Dendritic cell treated with granulocyte-macrophage colony-stimulating factor and Interleukin-4, amounts not matched to agents 40 ng/mL and 50 ng/mL, for 4 days (primary cell): ENCODE measurements around the gene CRHR2.

ENCODE experiments used
- H3K27ac Mint-ChIP-seq: one replicate; pipeline ENCODE4 v1.8.0; 2022; ENCODE audit warnings: mild to moderate bottlenecking, mixed read lengths
- H3K27me3 Mint-ChIP-seq: one replicate; pipeline ENCODE4 v1.8.0; 2022; ENCODE audit warnings: mild to moderate bottlenecking, mixed read lengths
- H3K36me3 Mint-ChIP-seq: one replicate; pipeline ENCODE4 v1.8.0; 2022; ENCODE audit warnings: low read depth, mixed read lengths
- H3K4me1 Mint-ChIP-seq: one replicate; pipeline ENCODE4 v1.8.0; 2022; ENCODE audit warnings: low read depth, mixed read lengths
- H3K4me3 Mint-ChIP-seq: one replicate; pipeline ENCODE4 v1.8.0; 2022; ENCODE audit warnings: mild to moderate bottlenecking, moderate library complexity, mixed read lengths
- H3K9me3 Mint-ChIP-seq: one replicate; pipeline ENCODE4 v1.8.0; 2022; ENCODE audit warnings: mixed read lengths
- intact Hi-C: fragments of 100-400 bp; cut with micrococcal nuclease; formaldehyde crosslinking; loops from one replicate; pipeline ENCODE4 v1.15.0; 2022

The CRHR2 gene

GRCh38 chr7:30714129-30714528 lies 31.9 kb upstream of the CRHR2 start:
- Mint-ChIP-seq H3K9me3 (peaks cover 25% of the 10 kb centered on the region), H3K4me1 (no peaks in the 10 kb centered on the region), H3K27ac (no peak overlapping the region), H3K27me3 (no peaks in the 10 kb centered on the region), H3K36me3 (no peaks in the 10 kb centered on the region), H3K4me3 (no peak overlapping the region)
- intact Hi-C loops = no loop called here

GRCh38 chr7:30713392-30713791 lies 31.1 kb upstream of the CRHR2 start:
- H3K4me1 Mint-ChIP-seq = no peaks in the 10 kb centered on the region
- no peaks in the 10 kb centered on the region for H3K36me3 Mint-ChIP-seq
- H3K27me3 Mint-ChIP-seq = no peaks in the 10 kb centered on the region
- H3K9me3 Mint-ChIP-seq = peaks cover 17% of the 10 kb centered on the region
- no peak overlapping the region for H3K27ac Mint-ChIP-seq
- intact Hi-C loops = no loop called here
- H3K4me3 Mint-ChIP-seq = no peak overlapping the region

GRCh38 chr7:30710669-30711068 lies 28.4 kb upstream of the CRHR2 start:
- no peaks in the 10 kb centered on the region for H3K9me3 Mint-ChIP-seq
- no peaks in the 10 kb centered on the region for H3K4me1 Mint-ChIP-seq
- no peaks in the 10 kb centered on the region for H3K36me3 Mint-ChIP-seq
- no peak overlapping the region for H3K27ac Mint-ChIP-seq
- intact Hi-C loops = no loop called here
- no peaks in the 10 kb centered on the region for H3K27me3 Mint-ChIP-seq
- no peak overlapping the region for H3K4me3 Mint-ChIP-seq

GRCh38 chr7:30709549-30709948 lies 27.3 kb upstream of the CRHR2 start:
- Mint-ChIP-seq H3K27ac (no peak overlapping the region), H3K9me3 (no peaks in the 10 kb centered on the region), H3K4me1 (no peaks in the 10 kb centered on the region), H3K4me3 (no peak overlapping the region), H3K27me3 (no peaks in the 10 kb centered on the region), H3K36me3 (no peaks in the 10 kb centered on the region)
- intact Hi-C loops = no loop called here

GRCh38 chr7:30708983-30709382 lies 26.7 kb upstream of the CRHR2 start:
- H3K9me3 Mint-ChIP-seq = no peaks in the 10 kb centered on the region
- no peak overlapping the region for H3K27ac Mint-ChIP-seq
- no peak overlapping the region for H3K4me3 Mint-ChIP-seq
- no peaks in the 10 kb centered on the region for H3K27me3 Mint-ChIP-seq
- H3K36me3 Mint-ChIP-seq = no peaks in the 10 kb centered on the region
- intact Hi-C loops = no loop called here
- no peaks in the 10 kb centered on the region for H3K4me1 Mint-ChIP-seq

GRCh38 chr7:30708412-30708811 lies 26.2 kb upstream of the CRHR2 start:
- Mint-ChIP-seq H3K4me3 (no peak overlapping the region), H3K9me3 (no peaks in the 10 kb centered on the region), H3K27ac (no peak overlapping the region), H3K27me3 (no peaks in the 10 kb centered on the region), H3K36me3 (no peaks in the 10 kb centered on the region), H3K4me1 (no peaks in the 10 kb centered on the region)
- intact Hi-C loops = no loop called here

GRCh38 chr7:30707391-30708357 lies 25.4 kb upstream of the CRHR2 start:
- intact Hi-C loops = no loop called here
- H3K9me3 Mint-ChIP-seq = no peaks in the 10 kb centered on the region
- no peak overlapping the region for H3K4me3 Mint-ChIP-seq
- no peaks in the 10 kb centered on the region for H3K27me3 Mint-ChIP-seq
- H3K27ac Mint-ChIP-seq = no peak overlapping the region
- H3K4me1 Mint-ChIP-seq = no peaks in the 10 kb centered on the region
- no peaks in the 10 kb centered on the region for H3K36me3 Mint-ChIP-seq

- Mint-ChIP-seq H3K36me3 (no peaks in the 10 kb centered on the region), H3K27me3 (no peaks in the 10 kb centered on the region), H3K4me3 (no peak overlapping the region), H3K4me1 (no peaks in the 10 kb centered on the region), H3K27ac (no peak overlapping the region), H3K9me3 (no peaks in the 10 kb centered on the region)
- intact Hi-C loops = no loop called here
Observed at GRCh38 chr7:30706908-30707307, 24.7 kb upstream of the CRHR2 start.

GRCh38 chr7:30706316-30706715 lies 24.1 kb upstream of the CRHR2 start:
- no peaks in the 10 kb centered on the region for H3K9me3 Mint-ChIP-seq
- no peaks in the 10 kb centered on the region for H3K4me1 Mint-ChIP-seq
- intact Hi-C loops = no loop called here
- H3K27ac Mint-ChIP-seq = no peak overlapping the region
- H3K4me3 Mint-ChIP-seq = no peak overlapping the region
- H3K27me3 Mint-ChIP-seq = no peaks in the 10 kb centered on the region
- H3K36me3 Mint-ChIP-seq = no peaks in the 10 kb centered on the region

GRCh38 chr7:30705596-30705995 lies 23.3 kb upstream of the CRHR2 start:
- Mint-ChIP-seq H3K9me3 (no peaks in the 10 kb centered on the region), H3K27me3 (peaks cover 3% of the 10 kb centered on the region), H3K4me3 (no peak overlapping the region), H3K36me3 (no peaks in the 10 kb centered on the region), H3K4me1 (no peaks in the 10 kb centered on the region), H3K27ac (no peak overlapping the region)
- intact Hi-C loops = no loop called here

- Mint-ChIP-seq H3K4me3 (no peak overlapping the region), H3K27ac (no peak overlapping the region), H3K36me3 (no peaks in the 10 kb centered on the region), H3K27me3 (peaks cover 3% of the 10 kb centered on the region), H3K9me3 (no peaks in the 10 kb centered on the region), H3K4me1 (no peaks in the 10 kb centered on the region)
- intact Hi-C loops = no loop called here
Observed at GRCh38 chr7:30705008-30705407, 22.8 kb upstream of the CRHR2 start.

GRCh38 chr7:30703756-30704155 lies 21.5 kb upstream of the CRHR2 start:
- Mint-ChIP-seq H3K27ac (no peak overlapping the region), H3K9me3 (no peaks in the 10 kb centered on the region), H3K4me1 (no peaks in the 10 kb centered on the region), H3K27me3 (peaks cover 3% of the 10 kb centered on the region), H3K4me3 (no peak overlapping the region), H3K36me3 (no peaks in the 10 kb centered on the region)
- intact Hi-C loops = no loop called here

GRCh38 chr7:30702200-30702599 lies 19.9 kb upstream of the CRHR2 start:
- H3K36me3 Mint-ChIP-seq = no peaks in the 10 kb centered on the region
- H3K9me3 Mint-ChIP-seq = no peaks in the 10 kb centered on the region
- H3K4me3 Mint-ChIP-seq = no peak overlapping the region
- no peaks in the 10 kb centered on the region for H3K4me1 Mint-ChIP-seq
- intact Hi-C loops = no loop called here
- H3K27ac Mint-ChIP-seq = no peak overlapping the region
- peaks cover 3% of the 10 kb centered on the region for H3K27me3 Mint-ChIP-seq

GRCh38 chr7:30700941-30701340 lies 18.7 kb upstream of the CRHR2 start:
- Mint-ChIP-seq H3K27me3 (peaks cover 3% of the 10 kb centered on the region), H3K9me3 (no peaks in the 10 kb centered on the region), H3K4me3 (no peak overlapping the region), H3K36me3 (no peaks in the 10 kb centered on the region), H3K27ac (no peak overlapping the region), H3K4me1 (no peaks in the 10 kb centered on the region)
- intact Hi-C loops = no loop called here
